Esophagus squamous epithelium (tissue), 4 donors: ENCODE results near the gene MLLT10.

ENCODE experiments used
- CTCF ChIP-seq, 6 experiments: fragments of 450-650 bp in 4 of 6; fragments of 200-600 bp in 2 of 6; sonication (generic) in 2 of 6; IDR thresholded peaks; one replicate each; pipeline ENCODE4 v1.5.1; 2016 to 2019; ENCODE audit warnings: antibody characterized with exemption in 6 of 6, mild to moderate bottlenecking in 4 of 6, moderate library complexity in 4 of 6
- POLR2A ChIP-seq, 4 donors: fragments of 450-650 bp; IDR thresholded peaks; one replicate each; pipeline ENCODE4 v1.6.1; 2017; ENCODE audit warnings: antibody characterized with exemption in 4 of 4, mild to moderate bottlenecking in 4 of 4, moderate library complexity in 3 of 4

DNA sequence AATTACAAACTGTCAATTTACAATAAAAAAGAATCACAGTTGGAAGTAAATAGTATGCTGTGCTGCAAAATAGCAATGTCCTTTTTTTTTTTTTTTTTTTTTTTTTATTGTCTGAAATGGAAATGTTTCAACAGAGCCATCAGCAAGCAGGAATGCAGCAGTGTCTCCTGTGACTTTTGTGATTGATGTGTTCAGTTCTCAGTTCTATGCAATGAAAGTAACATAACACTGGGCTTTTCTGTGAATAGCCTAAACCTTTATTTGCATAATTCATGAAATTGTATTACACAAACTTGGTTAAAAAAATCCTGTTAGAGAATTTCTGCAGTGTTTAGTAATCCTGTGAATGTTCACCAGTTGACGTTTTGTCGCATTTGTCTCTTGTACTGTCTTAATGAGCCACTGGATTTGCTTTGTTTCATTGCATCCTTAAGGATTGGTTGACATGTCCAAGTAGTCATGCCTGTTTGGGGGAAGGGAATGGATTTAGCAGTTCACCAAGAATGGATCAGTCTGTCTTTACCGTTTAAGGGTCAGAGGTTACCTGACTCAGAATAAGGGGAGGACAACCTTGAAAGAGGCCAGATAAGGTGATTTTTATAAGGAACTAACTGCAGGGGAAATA lies 192.7 kb downstream of the MLLT10 start:
- TF ChIP-seq POLR2A (IDR thresholded peaks at IDR 0.05) (no peak), CTCF (IDR thresholded peaks at IDR 0.05) (no peak)
